CD4-positive, alpha-beta T cell treated with Interleukin-15 for 4 hours (primary cell): ENCODE results near the gene ATP6V1A.

Experiments used
- DNase-seq: peaks from one replicate; pipeline ENCODE4 v3.0.0-alpha.2; 2020; ENCODE audit warnings: low spot score

Gene ATP6V1A

GRCh38 chr3:113746548-113747282 is at the start of gene ATP6V1A:
ATP6V1A (plus strand) TSS chr3:113747035; CDS start chr3:113778754, 31,719 bp downstream.
- DNase-seq, result peak; percentile 83

GRCh38 chr3:113697500-113698090 is 49.2 kb upstream of the ATP6V1A start:
- DNase-seq, result no peak

- DNase-seq, result no peak
Measured at GRCh38 chr3:113698213-113698742, 48.6 kb upstream of the ATP6V1A start.

- no peak for DNase-seq
Measured at GRCh38 chr3:113698956-113699355, 47.9 kb upstream of the ATP6V1A start.

- no peak for DNase-seq
Measured at GRCh38 chr3:113707835-113708234, 39.0 kb upstream of the ATP6V1A start.

GRCh38 chr3:113712129-113712528 is 34.7 kb upstream of the ATP6V1A start:
- no peak for DNase-seq

GRCh38 chr3:113714702-113715101 is 32.1 kb upstream of the ATP6V1A start:
- DNase-seq, result no peak

GRCh38 chr3:113717308-113717707 is 29.5 kb upstream of the ATP6V1A start:
- no peak for DNase-seq

- no peak for DNase-seq
Measured at GRCh38 chr3:113717818-113718217, 29.0 kb upstream of the ATP6V1A start.

GRCh38 chr3:113719294-113719693 is 27.5 kb upstream of the ATP6V1A start:
- DNase-seq, result no peak

- no peak for DNase-seq
Measured at GRCh38 chr3:113719758-113720157, 27.1 kb upstream of the ATP6V1A start.

GRCh38 chr3:113721636-113722035 is 25.2 kb upstream of the ATP6V1A start:
- no peak for DNase-seq

GRCh38 chr3:113728661-113729060 is 18.2 kb upstream of the ATP6V1A start:
- no peak for DNase-seq

GRCh38 chr3:113730550-113730949 is 16.3 kb upstream of the ATP6V1A start:
- no peak for DNase-seq

- DNase-seq, result no peak
Measured at GRCh38 chr3:113731694-113732093, 15.1 kb upstream of the ATP6V1A start.

GRCh38 chr3:113736548-113737089 is 10.2 kb upstream of the ATP6V1A start:
- DNase-seq, result peak; percentile 74

- no peak for DNase-seq
Measured at GRCh38 chr3:113741086-113741485, 5.7 kb upstream of the ATP6V1A start.

- no peak for DNase-seq
Measured at GRCh38 chr3:113741620-113742019, 5.2 kb upstream of the ATP6V1A start.

GRCh38 chr3:113743006-113743630 is 3.7 kb upstream of the ATP6V1A start:
- peak; percentile 21 for DNase-seq

- peak; percentile 88 for DNase-seq
Measured at GRCh38 chr3:113744941-113745755, 1.7 kb upstream of the ATP6V1A start.

- DNase-seq, result peak; percentile 95
Measured at GRCh38 chr3:113745756-113746547, 883 bp upstream of the ATP6V1A start, which contains the start of gene NAA50. NAA50 (minus strand) TSS chr3:113746249; CDS start chr3:113745949, 300 bp downstream.
